ENCODE data around the gene PFKFB3. TPM values are rescaled to one million over a fixed set of nuclear protein-coding genes. Genes with fewer than 3 reads are reported as not detected.

PFKFB3 gene
- total and polyA plus RNA-seq, 4 donors, result 11.4 to 234 (median 66.3) TPM

DNA sequence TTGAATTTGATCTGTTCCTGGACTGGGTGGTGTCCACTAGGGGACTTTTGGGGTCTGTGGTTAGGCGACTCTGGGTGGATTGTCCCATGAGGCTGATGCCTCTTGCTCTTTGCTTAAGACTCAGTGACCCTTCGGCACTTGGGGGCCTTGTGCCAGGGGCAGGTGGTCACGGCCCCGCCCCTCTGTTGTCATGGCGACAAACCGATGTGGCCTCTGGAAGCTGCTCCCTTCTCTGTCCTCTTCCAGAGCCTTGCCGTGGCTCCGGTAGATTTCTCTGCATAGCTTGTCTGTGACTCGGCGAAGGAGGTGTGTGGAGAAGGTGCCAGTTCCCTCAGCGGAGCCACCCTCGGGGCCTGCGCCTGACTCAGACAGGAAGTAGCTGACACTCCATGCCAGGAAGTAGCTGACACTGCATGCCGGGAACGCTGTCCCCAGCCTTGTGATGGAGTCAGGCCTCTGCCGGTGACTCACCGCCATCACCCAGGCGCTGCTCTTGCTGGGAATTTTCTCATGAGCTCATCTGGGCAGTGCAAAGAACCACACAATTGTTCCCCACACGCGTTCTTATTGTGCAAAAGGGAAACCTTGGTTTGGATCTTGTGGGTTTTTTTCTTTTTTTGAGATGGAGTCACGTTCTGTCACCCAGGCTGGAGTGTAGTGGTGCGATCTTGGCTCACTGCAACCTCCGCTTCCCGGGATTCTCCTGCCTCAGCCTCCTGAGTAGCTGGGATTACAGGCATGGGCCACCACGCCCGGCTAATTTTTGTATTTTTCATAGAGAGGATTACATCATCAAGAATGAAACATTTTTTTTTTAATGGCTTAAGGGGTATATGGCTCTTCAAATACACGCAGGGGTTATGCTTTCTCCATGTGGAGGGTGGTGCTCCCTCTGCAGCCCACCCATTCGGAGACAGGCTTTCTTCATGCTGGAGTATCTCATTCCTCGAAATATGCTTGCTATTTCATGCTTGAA is 72.6 kb downstream of the PFKFB3 start:
- H3K27me3 ChIP-seq (ENCODE audit: control insufficient read depth in 3 of 3, insufficient read depth in 3 of 3, low read length in 2 of 3), result no peaks in the 10 kb centered on the region
- H3K9ac ChIP-seq (ENCODE audit: insufficient read depth in 1 of 2, low read length in 2 of 2), result no peak overlapping the region
- peak; percentile 87 for ATAC-seq (ENCODE audit: insufficient read depth, low FRiP score)
- no peaks in the 10 kb centered on the region for H3K36me3 ChIP-seq (ENCODE audit: control insufficient read depth in 4 of 4, insufficient read depth in 4 of 4, low read length in 4 of 4)
- DNase-seq, result peak; percentile 49 to 62 (median 61)
- TF ChIP-seq, protein P1, sequence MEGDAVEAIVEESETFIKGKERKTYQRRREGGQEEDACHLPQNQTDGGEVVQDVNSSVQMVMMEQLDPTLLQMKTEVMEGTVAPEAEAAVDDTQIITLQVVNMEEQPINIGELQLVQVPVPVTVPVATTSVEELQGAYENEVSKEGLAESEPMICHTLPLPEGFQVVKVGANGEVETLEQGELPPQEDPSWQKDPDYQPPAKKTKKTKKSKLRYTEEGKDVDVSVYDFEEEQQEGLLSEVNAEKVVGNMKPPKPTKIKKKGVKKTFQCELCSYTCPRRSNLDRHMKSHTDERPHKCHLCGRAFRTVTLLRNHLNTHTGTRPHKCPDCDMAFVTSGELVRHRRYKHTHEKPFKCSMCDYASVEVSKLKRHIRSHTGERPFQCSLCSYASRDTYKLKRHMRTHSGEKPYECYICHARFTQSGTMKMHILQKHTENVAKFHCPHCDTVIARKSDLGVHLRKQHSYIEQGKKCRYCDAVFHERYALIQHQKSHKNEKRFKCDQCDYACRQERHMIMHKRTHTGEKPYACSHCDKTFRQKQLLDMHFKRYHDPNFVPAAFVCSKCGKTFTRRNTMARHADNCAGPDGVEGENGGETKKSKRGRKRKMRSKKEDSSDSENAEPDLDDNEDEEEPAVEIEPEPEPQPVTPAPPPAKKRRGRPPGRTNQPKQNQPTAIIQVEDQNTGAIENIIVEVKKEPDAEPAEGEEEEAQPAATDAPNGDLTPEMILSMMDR (IDR thresholded peaks at IDR 0.05; ENCODE audit: control extremely low read depth, extremely low read depth), result no peak
- H3K4me3 ChIP-seq, result no peak overlapping the region
- no peaks in the 10 kb centered on the region for H3K9me3 ChIP-seq (ENCODE audit: control insufficient read depth in 4 of 4, insufficient read depth in 3 of 4, low read length in 3 of 4)
- peaks cover 3 to 34% (median 15%) of the 10 kb centered on the region in 5 donors for H3K4me1 ChIP-seq (ENCODE audit: control insufficient read depth in 5 of 5, insufficient read depth in 5 of 5, low read length in 5 of 5)
- 42 to 49% methylated on average over 29 of the region's 29 CpGs for WGBS, 2 donors
- peak overlapping the region; percentile 58 to 63 for H3K27ac ChIP-seq (ENCODE audit: low read depth in 1 of 2, low read length in 1 of 2)

DNA sequence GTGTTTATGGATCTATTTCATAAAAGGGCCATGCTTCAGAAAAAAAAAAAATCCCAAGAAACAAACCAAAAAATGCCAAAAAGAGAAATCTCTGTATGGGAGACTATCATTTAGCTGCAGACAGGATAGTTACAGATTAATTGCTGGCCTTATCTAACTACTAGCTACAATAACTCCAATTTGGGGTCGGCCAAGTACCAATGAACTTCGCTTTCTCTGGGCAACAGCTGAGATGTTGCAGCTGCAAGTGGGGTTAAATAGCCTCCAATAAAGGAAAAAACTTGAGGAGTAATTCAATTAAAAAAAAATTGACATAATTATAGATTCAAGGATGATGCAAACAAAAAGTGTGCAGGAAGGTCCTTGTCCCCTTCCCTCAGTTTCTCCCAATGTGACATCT is 73.6 kb downstream of the PFKFB3 start:
- Histone ChIP-seq H3K4me1 (ENCODE audit: control insufficient read depth in 5 of 5, insufficient read depth in 5 of 5, low read length in 5 of 5) (peaks cover 3 to 34% (median 14%) of the 10 kb centered on the region in 5 donors), H3K27ac (ENCODE audit: low read depth in 1 of 2, low read length in 1 of 2) (no peak overlapping the region), H3K36me3 (ENCODE audit: control insufficient read depth in 4 of 4, insufficient read depth in 4 of 4, low read length in 4 of 4) (no peaks in the 10 kb centered on the region), H3K4me3 (no peak overlapping the region), H3K9ac (ENCODE audit: insufficient read depth in 1 of 2, low read length in 2 of 2) (no peak overlapping the region), H3K27me3 (ENCODE audit: control insufficient read depth in 3 of 3, insufficient read depth in 3 of 3, low read length in 2 of 3) (no peaks in the 10 kb centered on the region), H3K9me3 (ENCODE audit: control insufficient read depth in 4 of 4, insufficient read depth in 3 of 4, low read length in 3 of 4) (no peaks in the 10 kb centered on the region)
- 83 to 92% methylated on average over 2 of the region's 2 CpGs for WGBS, 2 donors
- TF ChIP-seq, protein P1 (IDR thresholded peaks at IDR 0.05; ENCODE audit: control extremely low read depth, extremely low read depth), result no peak
- peak; percentile 66 to 84 (median 79) for DNase-seq
- ATAC-seq (ENCODE audit: insufficient read depth, low FRiP score), result no peak

DNA sequence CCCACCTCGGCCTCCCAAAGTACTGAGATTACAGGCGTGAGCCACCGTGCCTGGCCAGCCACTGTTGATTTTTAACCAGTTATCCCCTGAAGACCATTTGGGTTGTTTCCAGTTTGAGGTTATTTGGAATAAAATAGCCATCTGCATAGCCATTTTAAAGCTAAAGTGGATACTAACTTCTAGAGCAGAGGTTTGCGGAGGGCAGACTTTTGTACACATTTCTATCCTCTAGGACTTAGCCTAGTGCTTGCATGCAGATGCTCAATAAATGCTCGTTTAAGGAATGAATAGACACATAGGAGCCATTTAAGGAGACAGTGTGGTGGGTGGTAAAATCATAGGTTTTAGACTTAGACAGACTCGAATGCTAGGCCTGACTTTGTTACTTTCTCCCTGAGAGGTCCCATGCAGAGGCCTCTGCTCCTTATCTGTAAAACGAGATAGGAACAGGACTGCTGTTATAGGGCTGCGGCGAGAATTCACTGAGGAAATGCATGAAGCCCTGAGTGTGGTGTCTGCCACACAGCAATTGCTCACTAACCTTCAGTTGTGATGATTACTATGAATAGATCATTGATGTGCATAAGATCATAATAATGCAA is 75.9 kb downstream of the PFKFB3 start:
- no peaks in the 10 kb centered on the region for H3K36me3 ChIP-seq (ENCODE audit: control insufficient read depth in 4 of 4, insufficient read depth in 4 of 4, low read length in 4 of 4)
- 88 to 89% methylated on average over 9 of the region's 9 CpGs for WGBS, 2 donors
- DNase-seq, result no peak

More for the DNA sequence above, 75.9 kb downstream of the PFKFB3 start:
- Histone ChIP-seq H3K9ac (ENCODE audit: insufficient read depth in 1 of 2, low read length in 2 of 2) (no peak overlapping the region), H3K4me3 (no peak overlapping the region), H3K9me3 (ENCODE audit: control insufficient read depth in 4 of 4, insufficient read depth in 3 of 4, low read length in 3 of 4) (no peaks in the 10 kb centered on the region), H3K27me3 (ENCODE audit: control insufficient read depth in 3 of 3, insufficient read depth in 3 of 3, low read length in 2 of 3) (no peaks in the 10 kb centered on the region), H3K4me1 (ENCODE audit: control insufficient read depth in 5 of 5, insufficient read depth in 5 of 5, low read length in 5 of 5) (peaks cover 3 to 28% (median 14%) of the 10 kb centered on the region in 5 donors), H3K27ac (ENCODE audit: low read depth in 1 of 2, low read length in 1 of 2) (no peak overlapping the region)
- no peak for ATAC-seq (ENCODE audit: insufficient read depth, low FRiP score)
- TF ChIP-seq, protein P1 (IDR thresholded peaks at IDR 0.05; ENCODE audit: control extremely low read depth, extremely low read depth), result no peak
